ENCODE results near the gene TET2.

DNA sequence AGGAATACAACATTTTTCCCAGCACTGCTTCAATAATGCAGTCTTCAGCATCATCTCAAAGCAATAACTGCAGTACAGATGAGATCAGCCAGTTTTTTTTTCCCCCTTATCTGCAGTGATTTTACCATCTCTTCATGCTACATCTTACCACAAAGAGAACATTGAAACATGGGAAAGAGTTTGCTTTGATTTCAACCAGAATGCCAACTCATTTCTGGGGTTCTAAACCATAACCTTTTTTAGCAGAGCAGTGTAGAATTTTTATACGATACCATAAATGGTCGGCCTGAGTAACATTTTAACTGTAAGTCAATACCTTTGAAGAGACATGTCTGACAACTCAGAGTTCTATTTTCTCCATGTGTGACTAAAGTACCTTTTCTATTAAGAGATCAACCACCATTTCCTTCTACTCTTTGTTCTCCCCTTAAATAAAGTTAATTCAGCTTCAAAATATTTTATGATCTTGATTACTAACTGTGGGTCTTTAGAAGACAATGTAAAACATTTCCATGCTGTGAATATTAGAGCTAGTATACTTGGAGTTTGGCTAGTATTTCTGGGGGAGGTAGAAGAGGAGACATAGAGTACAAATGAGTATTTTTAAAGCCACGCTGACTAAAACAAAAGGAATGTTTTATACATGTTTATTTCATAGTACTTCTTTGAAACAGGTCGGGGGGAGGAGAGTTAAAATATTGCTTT, 69.1 kb downstream of the TET2 start:
- TF ChIP-seq, protein P1, sequence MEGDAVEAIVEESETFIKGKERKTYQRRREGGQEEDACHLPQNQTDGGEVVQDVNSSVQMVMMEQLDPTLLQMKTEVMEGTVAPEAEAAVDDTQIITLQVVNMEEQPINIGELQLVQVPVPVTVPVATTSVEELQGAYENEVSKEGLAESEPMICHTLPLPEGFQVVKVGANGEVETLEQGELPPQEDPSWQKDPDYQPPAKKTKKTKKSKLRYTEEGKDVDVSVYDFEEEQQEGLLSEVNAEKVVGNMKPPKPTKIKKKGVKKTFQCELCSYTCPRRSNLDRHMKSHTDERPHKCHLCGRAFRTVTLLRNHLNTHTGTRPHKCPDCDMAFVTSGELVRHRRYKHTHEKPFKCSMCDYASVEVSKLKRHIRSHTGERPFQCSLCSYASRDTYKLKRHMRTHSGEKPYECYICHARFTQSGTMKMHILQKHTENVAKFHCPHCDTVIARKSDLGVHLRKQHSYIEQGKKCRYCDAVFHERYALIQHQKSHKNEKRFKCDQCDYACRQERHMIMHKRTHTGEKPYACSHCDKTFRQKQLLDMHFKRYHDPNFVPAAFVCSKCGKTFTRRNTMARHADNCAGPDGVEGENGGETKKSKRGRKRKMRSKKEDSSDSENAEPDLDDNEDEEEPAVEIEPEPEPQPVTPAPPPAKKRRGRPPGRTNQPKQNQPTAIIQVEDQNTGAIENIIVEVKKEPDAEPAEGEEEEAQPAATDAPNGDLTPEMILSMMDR (conservative IDR thresholded peaks at IDR 0.05; ENCODE audit: low read length) = no peak
- no peak for TF ChIP-seq EZH2phosphoT487 (IDR thresholded peaks at IDR 0.05; ENCODE audit: borderline replicate concordance, low read depth, low read length)
